HCT116 (cell line): ENCODE data around the gene FAM200B. TPM values are rescaled to one million over a fixed set of nuclear protein-coding genes. Genes with fewer than 3 reads are reported as not detected.

Experiments used
- ATAC-seq: fragments of 200-7000 bp; cut with Tn5 transposase; 2 replicates; pipeline ENCODE4 v1.9.1; 2020; ENCODE audit warnings: mild to moderate bottlenecking, moderate library complexity
- BruUV-seq: library from RNA; stranded (reverse); fragments of 400-500 nt; replicated peaks from 2 replicates; lab custom pipeline; 2021; lab: Mats Ljungman, UMichigan
- CTCF ChIA-PET: fragments of 300-600 bp; sonication (Branson Sonifier 250); formaldehyde crosslinking; loops from one replicate; lab custom pipeline; 2021; ENCODE audit warnings: antibody characterized with exemption; lab: Charles Lee
- POLR2A ChIA-PET: fragments of 300-600, 350-600 bp; sonication (Branson Sonifier 250); formaldehyde crosslinking; loops from one replicate; lab custom pipeline; 2021; ENCODE audit warnings: antibody characterized with exemption; lab: Charles Lee
- RAD21 ChIA-PET, 2 experiments: fragments of 300-600 bp; sonication (Branson Sonifier 250); formaldehyde crosslinking; loops; one replicate each; lab custom pipeline; 2023; ENCODE audit warnings: low total read pairs in 2 of 2; ENCODE audit not compliant: uncharacterized antibody in 2 of 2, unreplicated experiment in 2 of 2, low non-redundant PET in 1 of 2; lab: Charles Lee
- DNase-seq: peaks from one replicate; pipeline ENCODE4 v3.0.0-alpha.2; 2010; ENCODE audit warnings: low read depth, low spot score
- H2AFZ ChIP-seq: fragments of 200-600 bp; shearing (Covaris generic), sonication (generic); 2 replicates; pipeline ENCODE4 v1.6.1; 2017; ENCODE audit warnings: low read depth, mixed run types, mixed read lengths, antibody characterized with exemption, low read length; ENCODE audit not compliant: poor library complexity, severe bottlenecking
- H3K27ac ChIP-seq: 2 replicates; pipeline ENCODE4 v1.5.1; 2012; ENCODE audit warnings: low read depth, low read length
- H3K27me3 ChIP-seq: fragments of 200-600 bp; sonication (generic); 2 replicates; pipeline ENCODE4 v1.6.1; 2016; ENCODE audit warnings: mixed run types, low read length, mixed read lengths; ENCODE audit not compliant: insufficient read depth
- H3K36me3 ChIP-seq, 2 experiments: fragments of 200-500 bp in 1 of 2; fragments of 200-600 bp in 1 of 2; sonication (Bioruptor generic) in 1 of 2; sonication (generic) in 1 of 2; 2 replicates each; pipeline versions ENCODE4 v1.5.1 to v1.6.1; 2014 to 2016; ENCODE audit warnings: low read length in 2 of 2, inconsistent platforms in 1 of 2, mixed read lengths in 1 of 2, mixed run types in 1 of 2; ENCODE audit not compliant: insufficient read depth in 2 of 2, control insufficient read depth in 1 of 2
- H3K4me1 ChIP-seq, 2 experiments: fragments of 200-600 bp in 1 of 2; sonication (generic) in 1 of 2; 2 replicates each; pipeline versions ENCODE4 v1.5.1 to v1.6.1; 2012 to 2017; ENCODE audit warnings: low read length in 2 of 2, inconsistent platforms in 1 of 2, mild to moderate bottlenecking in 1 of 2, mixed read lengths in 1 of 2, mixed run types in 1 of 2, moderate library complexity in 1 of 2; ENCODE audit not compliant: insufficient read depth in 2 of 2, control insufficient read depth in 1 of 2
- H3K4me2 ChIP-seq: fragments of 200-600 bp; sonication (generic); 2 replicates; pipeline ENCODE4 v1.6.1; 2017; ENCODE audit warnings: mixed run types, low read length, mixed read lengths
- H3K4me3 ChIP-seq, 2 experiments: fragments of 200-600 bp in 1 of 2; sonication (generic) in 1 of 2; replicated peaks in 1 of 2; 2 replicates each; pipeline ENCODE4 v1.5.1; 2011 to 2016; ENCODE audit warnings: low read length in 2 of 2, control low read depth in 1 of 2, low read depth in 1 of 2, mild to moderate bottlenecking in 1 of 2, mixed read lengths in 1 of 2, mixed run types in 1 of 2
- H3K79me2 ChIP-seq: fragments of 200-600 bp; sonication (generic); 2 replicates; pipeline ENCODE4 v1.6.1; 2017; ENCODE audit warnings: mild to moderate bottlenecking, mixed run types, low read length, moderate library complexity, mixed read lengths; ENCODE audit not compliant: insufficient read depth
- H3K9ac ChIP-seq: fragments of 200-600 bp; sonication (generic); 2 replicates; pipeline ENCODE4 v1.6.1; 2016; ENCODE audit warnings: low read length, mixed read lengths
- H3K9me2 ChIP-seq: fragments of 200-600 bp; sonication (generic), shearing (Covaris generic); 2 replicates; pipeline ENCODE4 v1.6.1; 2017; ENCODE audit warnings: mixed run types, mild to moderate bottlenecking, moderate library complexity; ENCODE audit not compliant: insufficient read depth
- H3K9me3 ChIP-seq, 2 experiments: fragments of 200-500 bp in 1 of 2; fragments of 200-600 bp in 1 of 2; sonication (Bioruptor generic) in 1 of 2; sonication (generic) in 1 of 2; 2 replicates each; pipeline ENCODE4 v1.6.1; 2014 to 2017; ENCODE audit warnings: low read length in 2 of 2, mixed read lengths in 2 of 2, inconsistent platforms in 1 of 2, low read depth in 1 of 2, mild to moderate bottlenecking in 1 of 2, mixed run types in 1 of 2, moderate library complexity in 1 of 2; ENCODE audit not compliant: control insufficient read depth in 1 of 2, insufficient read depth in 1 of 2
- H4K20me1 ChIP-seq: fragments of 200-600 bp; sonication (generic), shearing (Covaris generic); 2 replicates; pipeline ENCODE4 v1.6.1; 2017; ENCODE audit warnings: mixed run types, mild to moderate bottlenecking, moderate library complexity; ENCODE audit not compliant: insufficient read depth
- ELF1 ChIP-seq: IDR thresholded peaks from 2 replicates; pipeline ENCODE4 v1.6.1; 2012; ENCODE audit warnings: low read depth, borderline replicate concordance
- EZH2 ChIP-seq: fragments of 200-600 bp; sonication (generic); IDR thresholded peaks from 2 replicates; pipeline ENCODE4 v1.6.1; 2017; ENCODE audit warnings: antibody characterized with exemption, mixed run types
- JUND ChIP-seq: IDR thresholded peaks from 2 replicates; pipeline ENCODE4 v1.6.1; 2012
- MAX ChIP-seq: IDR thresholded peaks from 2 replicates; pipeline ENCODE4 v1.6.1; 2012
- REST ChIP-seq: IDR thresholded peaks from 2 replicates; pipeline ENCODE4 v1.6.1; 2012; ENCODE audit warnings: low read depth
- ZBTB33 ChIP-seq: IDR thresholded peaks from 2 replicates; pipeline ENCODE4 v1.6.1; 2011; ENCODE audit warnings: mild to moderate bottlenecking, low read length, moderate library complexity; ENCODE audit not compliant: insufficient replicate concordance; ENCODE audit errors: extremely low read depth
- intact Hi-C: fragments of 100-400 bp; cut with micrococcal nuclease; formaldehyde crosslinking; loops from 2 replicates; pipeline ENCODE4 v1.10.0; 2022
- total RNA-seq: library from RNA; stranded (reverse); gene quantifications from one replicate; pipeline ENCODE4 v1.2.1, GENCODE V29; 2021; ENCODE audit not compliant: unreplicated experiment

Gene FAM200B
- total RNA-seq, 1 experiment from 2014 or later: 26.1 TPM

- no peak for ATAC-seq
- no peak overlapping the region for H3K4me3 ChIP-seq
- peaks cover 8 to 26% of the 10 kb centered on the region in 2 experiments for H3K4me1 ChIP-seq
- RAD21 ChIA-PET: no interaction called here
- no TSS peak for BruUV-seq
- H3K79me2 ChIP-seq: peaks cover 67% of the 10 kb centered on the region
- no peak for DNase-seq
- H2AFZ ChIP-seq: no peak overlapping the region
- no peak overlapping the region for H3K4me2 ChIP-seq
- H3K36me3 ChIP-seq: no peaks in the 10 kb centered on the region
- no peaks in the 10 kb centered on the region for H3K9me2 ChIP-seq
- no peak overlapping the region for H3K9ac ChIP-seq
- no peak for TF ChIP-seq MAX
- no peaks in the 10 kb centered on the region for H3K27me3 ChIP-seq
- POLR2A ChIA-PET: no interaction called here
- intact Hi-C loops: no loop called here
- CTCF ChIA-PET: interaction anchor here (1.9 kb wide), 1 partner anchor 173 kb away, joined by 8 read pairs; no protein-coding TSS in a partner anchor
- no peak overlapping the region for H3K27ac ChIP-seq
- no peaks in the 10 kb centered on the region for H4K20me1 ChIP-seq
- H3K9me3 ChIP-seq: no peaks in the 10 kb centered on the region
Observed at GRCh38 chr4:15652191-15652590, 29.4 kb upstream of the FAM200B start.

- no peak overlapping the region for H3K9ac ChIP-seq
- no peak for DNase-seq
- ChIA-PET RAD21 (no interaction called here), POLR2A (no interaction called here)
- no peak overlapping the region for H3K4me3 ChIP-seq
- no peak overlapping the region for H3K27ac ChIP-seq
- no peaks in the 10 kb centered on the region for H3K9me3 ChIP-seq
- TF ChIP-seq REST (no peak), ZBTB33 (no peak), ELF1 (no peak), EZH2 (no peak), JUND (no peak)
- TF ChIP-seq, all 23 proteins: peak for 0
- no peaks in the 10 kb centered on the region for H3K27me3 ChIP-seq
- intact Hi-C loops: no loop called here
- H4K20me1 ChIP-seq: no peaks in the 10 kb centered on the region
- no peak for ATAC-seq
- peaks cover 61% of the 10 kb centered on the region for H3K79me2 ChIP-seq
- no peaks in the 10 kb centered on the region for H3K36me3 ChIP-seq
- H3K4me1 ChIP-seq: peaks cover 8 to 26% of the 10 kb centered on the region in 2 experiments
- no peak overlapping the region for H2AFZ ChIP-seq
- no TSS peak for BruUV-seq
- no peak overlapping the region for H3K4me2 ChIP-seq
- CTCF ChIA-PET: no interaction called here
- no peaks in the 10 kb centered on the region for H3K9me2 ChIP-seq
Observed at GRCh38 chr4:15652841-15653240, 28.8 kb upstream of the FAM200B start.
